Heart right ventricle (tissue), 16 donors: ENCODE data around the gene MARCO. TPM values are rescaled to one million over a fixed set of nuclear protein-coding genes. Genes with fewer than 3 reads are reported as not detected.
A peak's percentile ranks its signal among the peaks of the same experiment; 100 is the strongest.

Experiments
- ATAC-seq, 8 donors: fragments of 200-7000 bp; cut with Tn5 transposase; one replicate each; pipeline ENCODE4 v1.9.1; 2020; ENCODE audit warnings: mild to moderate bottlenecking in 8 of 8, moderate library complexity in 8 of 8, moderate number of reproducible peaks in 1 of 8
- DNase-seq, 2 donors: peaks; one replicate each; pipeline ENCODE4 v3.0.0-alpha.2; 2020
- H3K27ac ChIP-seq, 10 donors: fragments of 200-600 bp; sonication (generic) in 2 of 10; one replicate each; pipeline versions ENCODE4 v1.5.0 to v1.8.0; 2020 to 2022; ENCODE audit warnings: mild to moderate bottlenecking in 3 of 10
- H3K27me3 ChIP-seq, 7 donors: fragments of 200-600 bp; one replicate each; pipeline ENCODE4 v1.8.0; 2021 to 2022; ENCODE audit warnings: mild to moderate bottlenecking in 2 of 7
- H3K36me3 ChIP-seq, 9 donors: fragments of 200-600 bp; sonication (generic) in 1 of 9; one replicate each; pipeline versions ENCODE4 v1.5.0 to v1.8.0; 2020 to 2022; ENCODE audit warnings: mild to moderate bottlenecking in 2 of 9
- H3K4me1 ChIP-seq, 9 donors: fragments of 200-600 bp; sonication (generic) in 1 of 9; one replicate each; pipeline versions ENCODE4 v1.5.0 to v1.8.0; 2020 to 2022; ENCODE audit warnings: mild to moderate bottlenecking in 4 of 9
- H3K4me3 ChIP-seq, 10 donors: fragments of 200-600 bp; sonication (generic) in 2 of 10; one replicate each; pipeline versions ENCODE4 v1.5.0 to v1.8.0; 2020 to 2022; ENCODE audit warnings: mild to moderate bottlenecking in 7 of 10, moderate library complexity in 2 of 10
- H3K9me3 ChIP-seq, 11 donors: fragments of 200-600 bp in 10 of 11; sonication (generic) in 2 of 11; one replicate each; pipeline versions ENCODE4 v1.5.0 to v1.8.0; 2013 to 2022; ENCODE audit warnings: mild to moderate bottlenecking in 2 of 11, control low read depth in 1 of 11, moderate library complexity in 1 of 11
- WGBS, 2 donors: extraction: QIAGEN DNeasy Blood & Tissue Kit; methylation state at CpG; one replicate each; pipeline ENCODE4 v1.1.7; 2013; ENCODE audit warnings: inconsistent platforms in 1 of 2; 5-methylcytosine and 5-hydroxymethylcytosine counted together
- intact Hi-C, 10 donors: fragments of 100-400 bp; cut with DNase I; formaldehyde crosslinking; loops; one replicate each; pipeline versions ENCODE4 v1.11.1 to v1.14.2; 2022
- polyA plus RNA-seq, 2 donors: library from polyadenylated mRNA; stranded (reverse); fragments of 200-250 nt; gene quantifications; one replicate each; pipeline ENCODE4 v1.2.3, GENCODE V29; 2013
- total RNA-seq, 10 donors: library from RNA; stranded (reverse); fragmentation: NEBNext Ultra II Directional in 3 of 10; extraction: Animal tissue kit (Norgen Biotek cat#: 25700) in 3 of 10; gene quantifications; one replicate each; pipeline versions ENCODE4 v1.2.1 to v1.2.4, GENCODE V29; 2021 to 2023
- TF ChIP-seq, protein P1 (sequence below), 9 donors: fragments of 200-600 bp; sonication (generic) in 2 of 9; IDR thresholded peaks; one replicate each; pipeline versions ENCODE4 v1.5.0 to v1.8.0; 2021 to 2022; ENCODE audit warnings: antibody characterized with exemption in 9 of 9, mild to moderate bottlenecking in 5 of 9, moderate library complexity in 1 of 9
- donor health status: Arrhythmogenic right ventricular cardiomyopathy.
- donor health status: ischemic (EF 13 %, LVEDD 7.1; RV severe dilation, severe dysfunction).
- donor health status: healthy with polysubstance abuse.
- donor health status: DM: no; HTN: yes; CAD: no.
- donor health status: DM: no; HTN: no; CAD: no.
- donor health status: ischemic (EF 25% LVEDD 6.9; RV normal size, moderate dysfunction).
- donor health status: ischemic (EF 25% LVEDD 5.7; RV mildly dilated, moderate dysfunction).
- donor health status: healthy.
- donor health status: DM: yes; HTN: yes; CAD: no.
- donor health status: Ischemic cardiomyopathy.
- donor health status: ischemic (EF 35%, LVEDD 5.7; RV mildly dilated, moderate dysfunction).
- donor health status: nonischemic (EF 11% LVEDD 7.7; RV severe dilation, severe dysfunction).
- donor health status: DM: yes; HTN: yes; CAD: no.
- donor health status: PGD.
- donor health status: ischemic (EF 29% LVEDD 5.4; RV normal size, mild dysfunction).
- donor health status: nonischemic (EF 23%, LVEDD 6.1; RV moderate dilation, normal function).

MARCO gene
- total and polyA plus RNA-seq, 12 donors = 0.47 to 31.2 (median 3.2) TPM

GRCh38 chr2:118970396-118971135, 28.6 kb downstream of the MARCO start:
- intact Hi-C loops = no loop called here
- peak in 1 of 2 donors; percentile 17 for DNase-seq
- Histone ChIP-seq H3K4me1 (peaks cover 0 to 70% (median 0%) of the 10 kb centered on the region in 9 donors), H3K27me3 (peaks cover 0 to 41% (median 19%) of the 10 kb centered on the region in 7 donors), H3K9me3 (no peaks in the 10 kb centered on the region), H3K27ac (peak overlapping the region in 1 of 10 donors; percentile 56), H3K4me3 (no peak overlapping the region), H3K36me3 (no peaks in the 10 kb centered on the region)
- TF ChIP-seq, protein P1, sequence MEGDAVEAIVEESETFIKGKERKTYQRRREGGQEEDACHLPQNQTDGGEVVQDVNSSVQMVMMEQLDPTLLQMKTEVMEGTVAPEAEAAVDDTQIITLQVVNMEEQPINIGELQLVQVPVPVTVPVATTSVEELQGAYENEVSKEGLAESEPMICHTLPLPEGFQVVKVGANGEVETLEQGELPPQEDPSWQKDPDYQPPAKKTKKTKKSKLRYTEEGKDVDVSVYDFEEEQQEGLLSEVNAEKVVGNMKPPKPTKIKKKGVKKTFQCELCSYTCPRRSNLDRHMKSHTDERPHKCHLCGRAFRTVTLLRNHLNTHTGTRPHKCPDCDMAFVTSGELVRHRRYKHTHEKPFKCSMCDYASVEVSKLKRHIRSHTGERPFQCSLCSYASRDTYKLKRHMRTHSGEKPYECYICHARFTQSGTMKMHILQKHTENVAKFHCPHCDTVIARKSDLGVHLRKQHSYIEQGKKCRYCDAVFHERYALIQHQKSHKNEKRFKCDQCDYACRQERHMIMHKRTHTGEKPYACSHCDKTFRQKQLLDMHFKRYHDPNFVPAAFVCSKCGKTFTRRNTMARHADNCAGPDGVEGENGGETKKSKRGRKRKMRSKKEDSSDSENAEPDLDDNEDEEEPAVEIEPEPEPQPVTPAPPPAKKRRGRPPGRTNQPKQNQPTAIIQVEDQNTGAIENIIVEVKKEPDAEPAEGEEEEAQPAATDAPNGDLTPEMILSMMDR (IDR thresholded peaks at IDR 0.05) = no peak
- 59 to 63% methylated on average over 10 of the region's 10 CpGs for WGBS, 2 donors
- peak in 7 of 8 donors; percentile 22 to 89 (median 51) for ATAC-seq

- intact Hi-C loops = no loop called here
- H3K36me3 ChIP-seq = no peaks in the 10 kb centered on the region
- H3K4me1 ChIP-seq = peaks cover 0 to 70% (median 0%) of the 10 kb centered on the region in 9 donors
- H3K4me3 ChIP-seq = no peak overlapping the region
- TF ChIP-seq, protein P1 (IDR thresholded peaks at IDR 0.05) = no peak
- ATAC-seq (no peak), DNase-seq (no peak)
- peaks cover 0 to 50% (median 20%) of the 10 kb centered on the region in 7 donors for H3K27me3 ChIP-seq
- peaks cover 0 to 1% (median 0%) of the 10 kb centered on the region in 11 donors for H3K9me3 ChIP-seq
- peak overlapping the region in 1 of 10 donors; percentile 56 for H3K27ac ChIP-seq
- 83 to 89% methylated on average over 8 of the region's 8 CpGs for WGBS, 2 donors
Observed at GRCh38 chr2:118971245-118972122, 29.5 kb downstream of the MARCO start.

DNA sequence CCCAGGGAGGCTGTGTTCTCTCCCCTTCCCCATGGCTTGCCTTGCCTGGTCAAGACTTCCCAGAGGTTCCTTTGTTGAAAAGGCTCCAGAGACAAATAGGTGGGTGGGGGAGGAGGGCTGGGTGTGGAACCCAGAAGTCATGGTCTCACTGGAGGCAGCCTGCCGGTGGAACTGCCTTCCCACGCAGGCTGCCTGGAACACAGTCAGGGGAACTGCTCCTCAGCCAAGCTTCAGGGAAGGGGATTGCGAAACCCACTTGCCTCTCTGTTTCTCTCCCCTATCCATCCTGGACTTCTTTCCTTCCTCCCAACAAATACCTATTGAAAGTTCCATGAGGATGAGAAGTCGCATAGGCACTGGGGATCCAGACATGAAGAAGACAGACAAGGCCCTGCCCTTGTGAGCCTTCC, 31.6 kb downstream of the MARCO start:
- ATAC-seq = peak in 2 of 8 donors; percentile 49 to 72
- WGBS, 2 donors = 51 to 56% methylated on average over 4 of the region's 4 CpGs
- Histone ChIP-seq H3K9me3 (peaks cover 0 to 9% (median 0%) of the 10 kb centered on the region in 11 donors), H3K27me3 (peaks cover 0 to 50% (median 11%) of the 10 kb centered on the region in 7 donors), H3K27ac (peak overlapping the region in 2 of 10 donors; percentile 16 to 61), H3K4me3 (no peak overlapping the region), H3K36me3 (no peaks in the 10 kb centered on the region), H3K4me1 (peaks cover 0 to 58% (median 0%) of the 10 kb centered on the region in 9 donors)
- TF ChIP-seq, protein P1 (IDR thresholded peaks at IDR 0.05) = no peak
- intact Hi-C loops = no loop called here
- DNase-seq = peak in 1 of 2 donors; percentile 22
